Keratinocyte (primary cell): ENCODE data around the gene SKI.

Source experiments
- CTCF ChIP-seq, 3 experiments: IDR thresholded peaks in 1 of 3; conservative IDR thresholded peaks in 1 of 3; optimal IDR thresholded peaks in 1 of 3; 2 replicates in 2 of 3; 3 replicates in 1 of 3; pipeline versions ENCODE3 to v1.5.1; 2011; ENCODE audit warnings: low read length in 3 of 3, mild to moderate bottlenecking in 3 of 3, moderate library complexity in 2 of 3, control low read depth in 1 of 3, inconsistent platforms in 1 of 3; ENCODE audit not compliant: insufficient read depth in 2 of 3; ENCODE audit errors: extremely low read depth in 1 of 3
- EZH2 ChIP-seq: IDR thresholded peaks from one replicate; pipeline ENCODE4 v1.6.1; 2012; ENCODE audit warnings: inconsistent platforms, mild to moderate bottlenecking, low read length, moderate library complexity

DNA sequence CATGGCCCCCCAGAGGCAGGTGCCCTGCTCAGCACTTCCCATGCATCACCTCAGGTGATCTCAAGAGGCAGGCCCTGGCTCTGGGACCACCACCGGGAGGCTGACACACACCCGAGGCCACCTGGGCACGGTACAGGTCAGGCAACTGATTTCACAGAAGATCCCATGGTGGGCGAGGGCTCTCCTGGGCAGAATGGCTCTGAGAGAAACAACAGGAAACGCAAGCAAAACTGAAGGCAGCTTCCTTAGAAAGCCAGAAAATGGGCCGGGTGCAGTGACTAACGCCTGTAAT lies 11.4 kb upstream of the SKI start:
- TF ChIP-seq CTCF (optimal IDR thresholded peaks at IDR 0.05 in 1 of 3, IDR thresholded peaks at IDR 0.05 in 1 of 3, conservative IDR thresholded peaks at IDR 0.05 in 1 of 3; ENCODE audit: extremely low read depth in 1 of 3, insufficient read depth in 2 of 3, low read length in 3 of 3), result no peak
- TF ChIP-seq EZH2, result no peak
